MCF 10A (cell line): ENCODE data around the gene ARID5B. TPM values are rescaled to one million over a fixed set of nuclear protein-coding genes. Genes with fewer than 3 reads are reported as not detected.

Experiments used
- BruUV-seq: library from RNA; stranded (reverse); fragments of 400-500 nt; replicated peaks from 2 replicates; lab custom pipeline; 2021; lab: Mats Ljungman, UMichigan
- CTCF ChIA-PET: fragments of 300-600 bp; sonication (Branson Sonifier 250); formaldehyde crosslinking; extraction: SDS; loops from one replicate; lab custom pipeline; 2021; ENCODE audit warnings: antibody characterized with exemption, inconsistent platforms; lab: Yijun Ruan, JAX
- POLR2A ChIA-PET: fragments of 300-600, 350-650 bp; sonication (Branson Sonifier 250); formaldehyde crosslinking; extraction: SDS; loops from one replicate; lab custom pipeline; 2020; ENCODE audit warnings: antibody characterized with exemption, inconsistent platforms; lab: Yijun Ruan, JAX
- DNase-seq: peaks from one replicate; pipeline ENCODE4 v3.0.0-alpha.2; 2018; ENCODE audit not compliant: unreplicated experiment
- H3K27ac Mint-ChIP-seq: one replicate; pipeline ENCODE4 v1.8.0; 2022; ENCODE audit warnings: mild to moderate bottlenecking, low read depth, mixed read lengths; ENCODE audit not compliant: unreplicated experiment
- H3K27me3 Mint-ChIP-seq: one replicate; pipeline ENCODE4 v1.8.0; 2022; ENCODE audit warnings: mixed read lengths; ENCODE audit not compliant: insufficient read depth, unreplicated experiment
- H3K36me3 Mint-ChIP-seq: one replicate; pipeline ENCODE4 v1.8.0; 2022; ENCODE audit warnings: mild to moderate bottlenecking, moderate library complexity, mixed read lengths; ENCODE audit not compliant: insufficient read depth, unreplicated experiment
- H3K4me1 Mint-ChIP-seq: one replicate; pipeline ENCODE4 v1.8.0; 2022; ENCODE audit warnings: mixed read lengths; ENCODE audit not compliant: insufficient read depth, unreplicated experiment
- H3K4me3 Mint-ChIP-seq: one replicate; pipeline ENCODE4 v1.8.0; 2022; ENCODE audit warnings: mild to moderate bottlenecking, moderate library complexity, mixed read lengths; ENCODE audit not compliant: unreplicated experiment
- H3K9me3 Mint-ChIP-seq: one replicate; pipeline ENCODE4 v1.8.0; 2022; ENCODE audit warnings: mixed read lengths; ENCODE audit not compliant: unreplicated experiment
- CTCF ChIP-seq: fragments of 200-600 bp; IDR thresholded peaks from one replicate; pipeline ENCODE4 v1.8.0; 2022; ENCODE audit warnings: antibody characterized with exemption, mild to moderate bottlenecking; ENCODE audit not compliant: unreplicated experiment
- intact Hi-C: fragments of 100-400 bp; cut with micrococcal nuclease; formaldehyde crosslinking; loops from 2 replicates; pipeline ENCODE4 v1.14.1; 2022
- total RNA-seq: library from RNA; stranded (reverse); gene quantifications from 2 replicates; pipeline ENCODE4 v1.2.3, GENCODE V29; 2022

Gene ARID5B
- total RNA-seq, 1 experiment from 2014 or later = 12.2 TPM

GRCh38 chr10:61995220-61995503 lies 93.7 kb downstream of the ARID5B start:
- Mint-ChIP-seq H3K4me3 (no peak overlapping the region), H3K27me3 (no peaks in the 10 kb centered on the region), H3K27ac (peak overlapping the region; percentile 96), H3K4me1 (peaks cover 35% of the 10 kb centered on the region), H3K9me3 (no peaks in the 10 kb centered on the region), H3K36me3 (peaks cover 12% of the 10 kb centered on the region)
- ChIA-PET CTCF (no interaction called here), POLR2A (interaction anchor here (0.7 to 5.6 kb wide), 4 partner anchors 25 to 972 kb away, joined by 3 to 115 read pairs (median 29); partner anchors contain the start of gene ARID5B)
- BruUV-seq = no TSS peak
- intact Hi-C loops = no loop called here
- no peak for TF ChIP-seq CTCF
- DNase-seq = no peak

GRCh38 chr10:61998937-61999336 lies 97.4 kb downstream of the ARID5B start:
- Mint-ChIP-seq H3K36me3 (peaks cover 12% of the 10 kb centered on the region), H3K4me1 (peaks cover 16% of the 10 kb centered on the region), H3K9me3 (no peaks in the 10 kb centered on the region), H3K27me3 (no peaks in the 10 kb centered on the region), H3K27ac (no peak overlapping the region), H3K4me3 (no peak overlapping the region)
- no TSS peak for BruUV-seq
- ChIA-PET CTCF (no interaction called here), POLR2A (no interaction called here)
- no peak for DNase-seq
- TF ChIP-seq CTCF = no peak
- intact Hi-C loops = no loop called here

- BruUV-seq = no TSS peak
- Mint-ChIP-seq H3K27ac (no peak overlapping the region), H3K36me3 (peaks cover 12% of the 10 kb centered on the region), H3K4me1 (peaks cover 13% of the 10 kb centered on the region), H3K9me3 (no peaks in the 10 kb centered on the region), H3K4me3 (no peak overlapping the region), H3K27me3 (no peaks in the 10 kb centered on the region)
- no peak for TF ChIP-seq CTCF
- intact Hi-C loops = no loop called here
- POLR2A ChIA-PET = interaction anchor here (0.6 kb wide), 1 partner anchor 86 kb away, joined by 4 read pairs; no protein-coding TSS in a partner anchor
- CTCF ChIA-PET = interaction anchor here (0.6 kb wide), 1 partner anchor 572 kb away, joined by 3 read pairs; no protein-coding TSS in a partner anchor
- DNase-seq = no peak
Observed at GRCh38 chr10:62000037-62000603, 98.6 kb downstream of the ARID5B start.

- ChIA-PET CTCF (interaction anchor here (0.6 kb wide), 1 partner anchor 573 kb away, joined by 3 read pairs; no protein-coding TSS in a partner anchor), POLR2A (interaction anchor here (0.6 kb wide), 1 partner anchor 86 kb away, joined by 4 read pairs; no protein-coding TSS in a partner anchor)
- H3K4me1 Mint-ChIP-seq = peaks cover 13% of the 10 kb centered on the region
- DNase-seq = no peak
- no peaks in the 10 kb centered on the region for H3K27me3 Mint-ChIP-seq
- H3K27ac Mint-ChIP-seq = no peak overlapping the region
- no peaks in the 10 kb centered on the region for H3K9me3 Mint-ChIP-seq
- intact Hi-C loops = no loop called here
- TF ChIP-seq CTCF = no peak
- BruUV-seq = no TSS peak
- no peak overlapping the region for H3K4me3 Mint-ChIP-seq
- peaks cover 18% of the 10 kb centered on the region for H3K36me3 Mint-ChIP-seq
Observed at GRCh38 chr10:62000726-62001125, 99.2 kb downstream of the ARID5B start.
